Chondrocyte (in vitro differentiated cells): ENCODE measurements around the gene YBX3. TPM values are rescaled to one million over a fixed set of nuclear protein-coding genes. Genes with fewer than 3 reads are reported as not detected.
A peak's percentile ranks its signal among the peaks of the same experiment; 100 is the strongest.

Source experiments
- DNase-seq: peaks from one replicate; pipeline ENCODE4 v3.0.0; 2021; ENCODE audit warnings: mixed read lengths, low spot score
- H3K27ac Mint-ChIP-seq: one replicate; pipeline ENCODE4 v1.8.0; 2021; ENCODE audit warnings: mild to moderate bottlenecking, moderate library complexity, mixed read lengths; ENCODE audit not compliant: unreplicated experiment
- H3K27me3 Mint-ChIP-seq: 2 replicates; pipeline ENCODE4 v1.8.0; 2021; ENCODE audit warnings: low read depth, mixed read lengths
- H3K36me3 Mint-ChIP-seq: 2 replicates; pipeline ENCODE4 v1.8.0; 2021; ENCODE audit warnings: low read depth, mixed read lengths
- H3K4me1 Mint-ChIP-seq: 2 replicates; pipeline ENCODE4 v1.8.0; 2021; ENCODE audit warnings: low read depth, mild to moderate bottlenecking, mixed read lengths
- H3K4me3 Mint-ChIP-seq: one replicate; pipeline ENCODE4 v1.8.0; 2021; ENCODE audit warnings: mild to moderate bottlenecking, moderate library complexity, mixed read lengths; ENCODE audit not compliant: unreplicated experiment
- H3K9me3 Mint-ChIP-seq: 2 replicates; pipeline ENCODE4 v1.8.0; 2021; ENCODE audit warnings: low read depth, mixed read lengths
- long read RNA-seq: library from polyadenylated mRNA; stranded (forward); transcript quantifications from one replicate; pipeline ENCODE4 v2.0.0, GENCODE V29; 2021
- total RNA-seq: library from RNA; stranded (reverse); gene quantifications from 3 replicates; pipeline ENCODE4 v1.2.1, GENCODE V29; 2021
- TF ChIP-seq, protein P1 (sequence below): fragments of 200-600 bp; sonication (generic); IDR thresholded peaks from 2 replicates; pipeline ENCODE4 v1.5.0; 2021; ENCODE audit warnings: antibody characterized with exemption, mild to moderate bottlenecking, moderate library complexity

YBX3 gene
- total RNA-seq = 249 to 281 TPM (median 267 TPM) in 3 replicates
- long read RNA-seq, transcript YBX3-202 (9 exons, 1,708 nt) = minor isoform, 199 of 775 reads
- long read RNA-seq, transcript YBX3-201 (10 exons, 1,796 nt) = major isoform, 459 of 775 reads
- long read RNA-seq, partial matches to known transcripts = 5 of 775 reads
- long read RNA-seq, other reads (novel, unspliced or antisense) = 111 of 775 reads

- Mint-ChIP-seq H3K4me1 (peaks cover 48% of the 10 kb centered on the region), H3K9me3 (no peaks in the 10 kb centered on the region), H3K4me3 (peak within 1 kb of the TSS; percentile 97), H3K36me3 (no peaks in the 10 kb centered on the region), H3K27ac (peak within 1 kb of the TSS; percentile 99), H3K27me3 (no peaks in the 10 kb centered on the region)
- TF ChIP-seq, protein P1, sequence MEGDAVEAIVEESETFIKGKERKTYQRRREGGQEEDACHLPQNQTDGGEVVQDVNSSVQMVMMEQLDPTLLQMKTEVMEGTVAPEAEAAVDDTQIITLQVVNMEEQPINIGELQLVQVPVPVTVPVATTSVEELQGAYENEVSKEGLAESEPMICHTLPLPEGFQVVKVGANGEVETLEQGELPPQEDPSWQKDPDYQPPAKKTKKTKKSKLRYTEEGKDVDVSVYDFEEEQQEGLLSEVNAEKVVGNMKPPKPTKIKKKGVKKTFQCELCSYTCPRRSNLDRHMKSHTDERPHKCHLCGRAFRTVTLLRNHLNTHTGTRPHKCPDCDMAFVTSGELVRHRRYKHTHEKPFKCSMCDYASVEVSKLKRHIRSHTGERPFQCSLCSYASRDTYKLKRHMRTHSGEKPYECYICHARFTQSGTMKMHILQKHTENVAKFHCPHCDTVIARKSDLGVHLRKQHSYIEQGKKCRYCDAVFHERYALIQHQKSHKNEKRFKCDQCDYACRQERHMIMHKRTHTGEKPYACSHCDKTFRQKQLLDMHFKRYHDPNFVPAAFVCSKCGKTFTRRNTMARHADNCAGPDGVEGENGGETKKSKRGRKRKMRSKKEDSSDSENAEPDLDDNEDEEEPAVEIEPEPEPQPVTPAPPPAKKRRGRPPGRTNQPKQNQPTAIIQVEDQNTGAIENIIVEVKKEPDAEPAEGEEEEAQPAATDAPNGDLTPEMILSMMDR = peak; percentile 17
- DNase-seq = peak; percentile 89
These were observed at the start of gene YBX3 for GRCh38 chr12:10722905-10723746. TSS of gene YBX3 (minus strand) at chr12:10723323. CDS start at chr12:10723111, 212 bp downstream.

- H3K36me3 Mint-ChIP-seq = no peaks in the 10 kb centered on the region
- no peaks in the 10 kb centered on the region for H3K9me3 Mint-ChIP-seq
- H3K4me3 Mint-ChIP-seq = no peak overlapping the region
- peaks cover 64% of the 10 kb centered on the region for H3K27me3 Mint-ChIP-seq
- H3K27ac Mint-ChIP-seq = no peak overlapping the region
- no peak for DNase-seq
- no peaks in the 10 kb centered on the region for H3K4me1 Mint-ChIP-seq
- TF ChIP-seq, protein P1 = peak; percentile 96
These were observed 48.1 kb upstream of the YBX3 start for GRCh38 chr12:10771132-10771733.

- Mint-ChIP-seq H3K27me3 (peaks cover 39% of the 10 kb centered on the region), H3K9me3 (peaks cover 8% of the 10 kb centered on the region), H3K27ac (no peak overlapping the region), H3K36me3 (peaks cover 5% of the 10 kb centered on the region), H3K4me1 (no peaks in the 10 kb centered on the region), H3K4me3 (no peak overlapping the region)
- TF ChIP-seq, protein P1 = no peak
- DNase-seq = no peak
These were observed 36.5 kb upstream of the YBX3 start for GRCh38 chr12:10759657-10760056.

GRCh38 chr12:10756194-10756593 is 33.1 kb upstream of the YBX3 start:
- H3K4me1 Mint-ChIP-seq = peaks cover 6% of the 10 kb centered on the region
- TF ChIP-seq, protein P1 = no peak
- peaks cover 8% of the 10 kb centered on the region for H3K9me3 Mint-ChIP-seq

DNA sequence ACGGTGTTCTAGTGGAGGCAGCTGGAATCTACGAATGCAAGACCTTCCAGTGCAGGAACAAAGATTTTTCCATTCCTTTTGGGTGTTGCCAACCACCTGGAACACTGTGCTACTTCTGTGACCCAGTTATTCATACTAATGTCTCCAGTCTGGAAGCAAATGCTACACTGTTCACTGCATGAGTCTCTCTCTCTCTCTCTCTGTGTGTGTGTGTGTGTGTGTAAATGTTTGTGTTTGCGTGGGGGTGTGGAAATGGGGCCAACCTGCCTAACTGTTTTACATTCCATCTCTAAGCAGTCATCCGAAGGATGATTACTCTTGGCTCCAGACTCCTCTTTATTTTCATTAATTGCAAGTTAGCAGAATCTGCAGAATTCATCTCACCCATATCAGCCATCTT is 29.9 kb upstream of the YBX3 start:
- H3K27me3 Mint-ChIP-seq = peaks cover 5% of the 10 kb centered on the region
- TF ChIP-seq, protein P1 = no peak
- no peak overlapping the region for H3K4me3 Mint-ChIP-seq
- DNase-seq = no peak
- H3K27ac Mint-ChIP-seq = no peak overlapping the region
- peaks cover 8% of the 10 kb centered on the region for H3K9me3 Mint-ChIP-seq
- H3K36me3 Mint-ChIP-seq = peaks cover 5% of the 10 kb centered on the region
- H3K4me1 Mint-ChIP-seq = peaks cover 18% of the 10 kb centered on the region

More at GRCh38 chr12:10756194-10756593, 33.1 kb upstream of the YBX3 start:
- H3K4me3 Mint-ChIP-seq = no peak overlapping the region
- H3K27ac Mint-ChIP-seq = no peak overlapping the region
- DNase-seq = no peak
- peaks cover 5% of the 10 kb centered on the region for H3K36me3 Mint-ChIP-seq
- peaks cover 22% of the 10 kb centered on the region for H3K27me3 Mint-ChIP-seq
